HepG2 (cell line): ENCODE results near the gene IKZF4. TPM values are rescaled to one million over a fixed set of nuclear protein-coding genes. Genes with fewer than 3 reads are reported as not detected.

Experiments used
- GATAD1 ChIP-seq: IDR thresholded peaks from 2 replicates; pipeline ENCODE4 v1.6.1; 2016; ENCODE audit warnings: missing genetic modification reagents, missing compliant biosample characterization
- KDM3A ChIP-seq: IDR thresholded peaks from 2 replicates; pipeline ENCODE4 v1.6.1; 2018; ENCODE audit warnings: low read depth, missing compliant biosample characterization
- NCOR1 ChIP-seq: fragments of 200-600 bp; sonication (generic); IDR thresholded peaks from 2 replicates; pipeline ENCODE4 v1.7.0; 2017; ENCODE audit warnings: antibody characterized with exemption, low read length, borderline replicate concordance
- PBX3 ChIP-seq: sonication (generic); formaldehyde crosslinking; IDR thresholded peaks from 2 replicates; pipeline ENCODE4 v1.8.1; 2023; ENCODE audit warnings: missing genetic modification reagents, inconsistent platforms, borderline replicate concordance
- RBFOX2 ChIP-seq: fragments of 200-400 bp; formaldehyde crosslinking; IDR thresholded peaks from 2 replicates; pipeline ENCODE4 v1.6.1; 2017; ENCODE audit warnings: low read depth, mild to moderate bottlenecking, low read length
- SMARCE1 ChIP-seq: fragments of 450-650 bp; IDR thresholded peaks from 2 replicates; pipeline ENCODE4 v1.6.1; 2017; ENCODE audit warnings: borderline replicate concordance
- STAT6 ChIP-seq: sonication (generic); formaldehyde crosslinking; IDR thresholded peaks from 2 replicates; pipeline ENCODE4 v1.4.0; 2020; ENCODE audit warnings: missing genetic modification reagents, mild to moderate bottlenecking, borderline replicate concordance
- TBL1XR1 ChIP-seq: fragments of 150-350 bp; IDR thresholded peaks from 2 replicates; pipeline ENCODE4 v1.6.1; 2014; ENCODE audit warnings: borderline replicate concordance, low read length; ENCODE audit not compliant: partially characterized antibody
- TBP ChIP-seq: sonication (generic); formaldehyde crosslinking; IDR thresholded peaks from 2 replicates; pipeline ENCODE4 v1.5.0; 2020; ENCODE audit warnings: missing genetic modification reagents
- TEAD2 ChIP-seq: sonication (generic); formaldehyde crosslinking; IDR thresholded peaks from 2 replicates; pipeline ENCODE4 v1.9.0; 2021; ENCODE audit warnings: missing genetic modification reagents
- THAP11 ChIP-seq: IDR thresholded peaks from 2 replicates; pipeline ENCODE4 v1.6.1; 2016; ENCODE audit warnings: missing biosample characterization, missing genetic modification reagents
- ZNF263 ChIP-seq: sonication (generic); formaldehyde crosslinking; IDR thresholded peaks from 2 replicates; pipeline ENCODE4 v1.4.0; 2020; ENCODE audit warnings: missing genetic modification reagents
- ZNF318 ChIP-seq: sonication (generic); formaldehyde crosslinking; IDR thresholded peaks from 2 replicates; pipeline ENCODE4 v1.4.0; 2020; ENCODE audit warnings: mild to moderate bottlenecking, missing genetic modification reagents
- ZNF350 ChIP-seq: sonication (generic); formaldehyde crosslinking; IDR thresholded peaks from 2 replicates; pipeline ENCODE4 v1.4.0; 2020; ENCODE audit warnings: mild to moderate bottlenecking, low read depth, missing genetic modification reagents, borderline replicate concordance
- ZNF563 ChIP-seq: sonication (generic); formaldehyde crosslinking; IDR thresholded peaks from 2 replicates; pipeline ENCODE4 v1.8.0; 2022; ENCODE audit warnings: mild to moderate bottlenecking, moderate library complexity, missing genetic modification reagents
- ZNF850 ChIP-seq: sonication (generic); formaldehyde crosslinking; conservative IDR thresholded peaks from 2 replicates; pipeline ENCODE4 v1.9.0; 2021; ENCODE audit warnings: mild to moderate bottlenecking, missing genetic modification reagents
- polyA plus RNA-seq, 8 experiments: library from polyadenylated mRNA; depleted of rRNA in 3 of 8; stranded (reverse) in 7 of 8; unstranded in 1 of 8; fragments of >200 nt; fragmentation: Illumina TruSeq in 4 of 8; extraction: Trizol in 4 of 8; gene quantifications; 2 replicates each; pipeline versions ENCODE4 v1.2.1 to v1.2.3, GENCODE V29; 2011 to 2016; ENCODE audit warnings: low read depth in 4 of 8, missing spikeins in 1 of 8, mixed read lengths in 1 of 8; ENCODE audit not compliant: insufficient read depth in 1 of 8
- total RNA-seq, 5 experiments: library from RNA; depleted of rRNA; stranded (reverse); fragments of >200 nt; fragmentation: Illumina TruSeq; extraction: Trizol; gene quantifications; 2 replicates each; pipeline ENCODE4 v1.2.3, GENCODE V29; 2016; ENCODE audit warnings: low read depth in 1 of 5

The IKZF4 gene
- total and polyA plus RNA-seq, 2 of the 13 experiments (the other 11 are each of a cell fraction or from before 2014, with no cell fraction given): 0.58 to 2.2 TPM

- TF ChIP-seq ZNF850 (CRISPR knock-in tag) (no peak), TBL1XR1 (peak; percentile 90), KDM3A (CRISPR knock-in tag) (peak; percentile 94; the same call in 1 of the 2 replicates), ZNF563 (CRISPR knock-in tag) (no peak; the same call in 1 of the 2 replicates), TEAD2 (CRISPR knock-in tag) (no peak), STAT6 (CRISPR knock-in tag) (peak; percentile 85), ZNF318 (CRISPR knock-in tag) (peak; percentile 93), SMARCE1 (no peak), RBFOX2 (peak; percentile 48), PBX3 (CRISPR knock-in tag) (0 out of 2 replicates have a peak, but pooled peaks have one; percentile 66), TBP (no peak), GATAD1 (peak; percentile 80), NCOR1 (peak; percentile 99), ZNF263 (peak; percentile 100), ZNF350 (CRISPR knock-in tag) (peak; percentile 92), THAP11 (peak; percentile 87)
Measured at GRCh38 chr12:56081393-56082347, 60.8 kb downstream of the IKZF4 start (continued).
